Breast epithelium (tissue), 4 donors: ENCODE measurements around the gene DNAL4. TPM values are rescaled to one million over a fixed set of nuclear protein-coding genes. Genes with fewer than 3 reads are reported as not detected.
A peak's percentile ranks its signal among the peaks of the same experiment; 100 is the strongest.
"Not testable (repeated sequence)": the region's sequence is repeated elsewhere in the genome, so short reads cannot be mapped to it uniquely, and the experiment has no call there.

Experiments
- DNase-seq, 2 donors: peaks; one replicate each; pipeline ENCODE4 v3.0.0-alpha.2; 2019; ENCODE audit warnings: low spot score in 2 of 2
- H3K27ac ChIP-seq, 2 donors: fragments of 200-600 bp; sonication (generic) in 1 of 2; one replicate each; pipeline ENCODE4 v1.5.1; 2016 to 2019; ENCODE audit warnings: mild to moderate bottlenecking in 1 of 2
- H3K27me3 ChIP-seq, 2 donors: fragments of 200-600 bp; sonication (generic) in 1 of 2; one replicate each; pipeline versions ENCODE4 v1.5.1 to v1.6.0; 2017 to 2019; ENCODE audit warnings: control low read depth in 1 of 2, mild to moderate bottlenecking in 1 of 2
- H3K36me3 ChIP-seq: fragments of 200-600 bp; one replicate; pipeline ENCODE4 v1.5.1; 2019
- H3K4me1 ChIP-seq, 2 donors: fragments of 200-600 bp; sonication (generic); one replicate each; pipeline ENCODE4 v1.5.1; 2016 to 2019; ENCODE audit warnings: control low read depth in 1 of 2
- H3K4me3 ChIP-seq, 3 donors: fragments of 200-600 bp; sonication (generic); 1 replicate in 2 of 3; 2 replicates in 1 of 3; pipeline ENCODE4 v1.5.1; 2016 to 2019; ENCODE audit warnings: mild to moderate bottlenecking in 3 of 3, moderate library complexity in 2 of 3
- H3K9me3 ChIP-seq, 2 donors: fragments of 200-600 bp; sonication (generic) in 1 of 2; one replicate each; pipeline ENCODE4 v1.5.1; 2016 to 2019; ENCODE audit warnings: control low read depth in 1 of 2
- POLR2A ChIP-seq: fragments of 450-650 bp; IDR thresholded peaks from one replicate; pipeline ENCODE4 v1.6.1; 2016; ENCODE audit warnings: antibody characterized with exemption, mild to moderate bottlenecking, moderate library complexity
- POLR2AphosphoS5 ChIP-seq, 3 donors: sonication (generic); formaldehyde crosslinking; IDR thresholded peaks; one replicate each; pipeline ENCODE4 v1.6.1; 2017; ENCODE audit warnings: antibody characterized with exemption in 3 of 3
- intact Hi-C: fragments of 100-400 bp; cut with DNase I; formaldehyde crosslinking; loops from one replicate; pipeline ENCODE4 v1.15.1; 2023; ENCODE audit warnings: low total_unique reads
- total RNA-seq, 3 donors: library from RNA; depleted of rRNA; stranded (reverse); fragments of >200 nt; gene quantifications; one replicate each; pipeline ENCODE4 v1.1.0, GENCODE V29; 2016
- TF ChIP-seq, protein P1 (sequence below), 3 donors: fragments of 450-650 bp; IDR thresholded peaks; one replicate each; pipeline ENCODE4 v1.5.1; 2016 to 2017; ENCODE audit warnings: antibody characterized with exemption in 3 of 3, mild to moderate bottlenecking in 3 of 3, moderate library complexity in 3 of 3

DNAL4 gene
- total RNA-seq, 3 donors from 2014 or later = 17.8 to 31.2 (median 21.3) TPM

DNA sequence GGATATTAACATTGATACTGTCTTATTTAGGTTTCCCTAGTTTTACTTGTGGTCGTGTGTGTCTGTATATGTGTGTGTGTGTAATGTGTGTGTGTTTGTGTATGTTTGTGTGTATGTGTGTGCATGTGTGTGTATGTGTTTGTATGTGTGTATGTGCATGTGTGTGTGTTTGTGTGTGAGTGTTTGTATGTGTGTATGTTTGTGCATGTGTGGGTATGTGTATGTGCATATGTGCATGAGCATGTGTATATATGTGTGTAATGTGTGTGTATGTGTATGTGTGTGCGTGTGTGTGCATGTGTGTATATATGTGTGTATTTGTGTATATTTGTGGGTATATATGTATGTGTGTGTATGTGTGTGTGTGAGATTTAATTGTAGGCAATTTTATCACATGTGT lies 17.3 kb upstream of the DNAL4 start:
- intact Hi-C loops = no loop called here
- Histone ChIP-seq H3K9me3 (peaks cover 7 to 11% of the 10 kb centered on the region in 2 donors), H3K4me1 (no peaks in the 10 kb centered on the region), H3K36me3 (no peaks in the 10 kb centered on the region), H3K4me3 (no peak overlapping the region), H3K27ac (no peak overlapping the region), H3K27me3 (no peaks in the 10 kb centered on the region)
- DNase-seq = no peak
- TF ChIP-seq, protein P1, sequence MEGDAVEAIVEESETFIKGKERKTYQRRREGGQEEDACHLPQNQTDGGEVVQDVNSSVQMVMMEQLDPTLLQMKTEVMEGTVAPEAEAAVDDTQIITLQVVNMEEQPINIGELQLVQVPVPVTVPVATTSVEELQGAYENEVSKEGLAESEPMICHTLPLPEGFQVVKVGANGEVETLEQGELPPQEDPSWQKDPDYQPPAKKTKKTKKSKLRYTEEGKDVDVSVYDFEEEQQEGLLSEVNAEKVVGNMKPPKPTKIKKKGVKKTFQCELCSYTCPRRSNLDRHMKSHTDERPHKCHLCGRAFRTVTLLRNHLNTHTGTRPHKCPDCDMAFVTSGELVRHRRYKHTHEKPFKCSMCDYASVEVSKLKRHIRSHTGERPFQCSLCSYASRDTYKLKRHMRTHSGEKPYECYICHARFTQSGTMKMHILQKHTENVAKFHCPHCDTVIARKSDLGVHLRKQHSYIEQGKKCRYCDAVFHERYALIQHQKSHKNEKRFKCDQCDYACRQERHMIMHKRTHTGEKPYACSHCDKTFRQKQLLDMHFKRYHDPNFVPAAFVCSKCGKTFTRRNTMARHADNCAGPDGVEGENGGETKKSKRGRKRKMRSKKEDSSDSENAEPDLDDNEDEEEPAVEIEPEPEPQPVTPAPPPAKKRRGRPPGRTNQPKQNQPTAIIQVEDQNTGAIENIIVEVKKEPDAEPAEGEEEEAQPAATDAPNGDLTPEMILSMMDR (IDR thresholded peaks at IDR 0.05) = no peak
- TF ChIP-seq POLR2AphosphoS5 (IDR thresholded peaks at IDR 0.05) = no peak

DNA sequence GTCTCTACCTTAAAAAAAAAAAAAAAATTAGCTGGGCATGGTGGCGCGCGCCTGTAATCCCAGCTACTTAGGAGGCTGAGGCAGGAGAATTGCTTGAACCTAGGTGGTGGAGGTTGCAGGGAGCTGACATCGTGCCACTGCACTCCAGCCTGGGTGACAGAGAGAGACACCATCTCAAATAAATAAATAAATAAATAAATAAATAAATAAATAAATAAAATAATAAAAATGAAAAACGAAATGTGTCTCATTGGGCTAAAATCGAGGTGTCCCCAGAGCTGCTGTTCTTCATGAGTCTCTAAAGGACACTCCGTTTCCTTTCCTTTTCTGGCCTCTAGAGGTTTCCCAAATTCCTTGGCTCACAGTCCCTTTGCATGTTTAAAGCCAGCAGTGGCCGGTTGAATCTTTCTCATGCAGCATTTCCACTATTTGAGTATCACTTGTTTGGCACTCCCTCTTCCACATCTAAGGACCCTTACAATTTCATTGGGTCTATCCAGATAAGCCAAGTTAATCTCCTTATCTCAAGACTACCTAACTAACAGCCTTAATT lies 11.2 kb upstream of the DNAL4 start:
- H3K9me3 ChIP-seq, H3K27ac ChIP-seq, H3K4me3 ChIP-seq, DNase-seq, H3K4me1 ChIP-seq, H3K27me3 ChIP-seq, intact Hi-C loops, H3K36me3 ChIP-seq: not testable (repeated sequence)

DNA sequence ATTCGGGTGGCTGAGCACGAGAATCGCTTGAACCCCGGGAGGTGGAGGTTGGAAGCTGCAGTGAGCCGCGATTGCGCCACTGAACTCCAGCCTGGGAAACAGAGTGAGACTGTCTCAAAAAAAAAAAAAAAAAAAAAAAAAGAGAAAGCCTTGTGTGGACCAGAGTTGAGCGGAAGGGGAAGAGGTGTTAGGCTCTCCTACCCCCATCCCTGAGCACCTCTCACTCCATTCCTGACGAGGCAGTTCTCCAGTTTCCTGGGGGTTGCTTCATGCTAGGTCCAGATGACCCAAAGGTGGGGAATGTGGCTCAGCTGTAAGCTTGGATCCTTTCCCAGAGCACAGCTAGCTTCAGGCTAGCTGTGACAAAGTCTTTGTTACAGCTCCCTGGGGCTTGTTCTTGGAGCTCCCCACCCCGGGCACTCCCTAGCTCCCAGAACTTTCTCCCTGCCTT lies 8.8 kb upstream of the DNAL4 start:
- Histone ChIP-seq H3K9me3 (no peaks in the 10 kb centered on the region), H3K4me1 (no peaks in the 10 kb centered on the region), H3K27me3 (no peaks in the 10 kb centered on the region), H3K36me3 (no peaks in the 10 kb centered on the region), H3K4me3 (no peak overlapping the region), H3K27ac (peak overlapping the region in 1 of 2 donors; percentile 43)
- DNase-seq = peak; percentile 64 to 76
- peak; percentile 44 to 62 (median 59) for TF ChIP-seq POLR2AphosphoS5 (IDR thresholded peaks at IDR 0.05)
- TF ChIP-seq, protein P1 (IDR thresholded peaks at IDR 0.05) = no peak
- intact Hi-C loops = loop anchor here (2.0 kb wide), 1 partner anchor 50 kb away; no protein-coding TSS in a partner anchor

DNA sequence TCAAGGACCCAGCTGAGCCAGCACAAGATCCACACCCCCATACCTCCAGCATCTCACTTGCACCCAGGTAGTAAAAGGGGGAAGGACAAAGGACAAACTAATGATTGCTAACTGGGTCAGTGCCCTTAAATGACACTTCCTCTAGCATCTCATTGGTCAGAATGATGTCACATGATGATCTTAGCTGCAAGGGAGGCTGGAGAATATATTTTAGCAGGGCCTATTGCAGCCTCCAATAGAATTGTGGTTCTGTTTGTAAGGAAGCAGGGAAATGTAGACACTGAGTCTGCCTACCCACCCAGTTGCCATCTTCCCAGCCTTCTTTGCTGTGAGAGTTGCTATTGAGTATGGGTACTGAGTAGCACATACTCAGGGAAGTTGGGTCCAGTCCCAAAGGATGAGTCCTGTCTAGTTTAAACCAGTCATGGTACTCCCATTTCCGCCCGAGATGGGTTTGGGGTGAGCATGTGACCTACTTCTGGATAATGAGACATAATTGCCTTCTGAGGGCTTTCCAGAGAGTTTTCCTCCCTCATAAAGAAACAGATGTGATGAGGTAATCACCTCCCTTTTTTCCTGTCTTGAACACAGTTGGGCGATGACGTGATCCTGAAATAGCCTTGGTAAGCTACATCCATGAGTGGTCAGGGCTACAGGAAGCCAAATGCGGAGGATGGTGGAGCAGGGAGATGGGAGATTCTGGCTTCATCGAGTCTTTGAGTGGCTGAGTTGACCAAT lies 5.5 kb upstream of the DNAL4 start:
- no peaks in the 10 kb centered on the region for H3K4me1 ChIP-seq
- intact Hi-C loops = no loop called here
- H3K27ac ChIP-seq = no peak overlapping the region
- no peaks in the 10 kb centered on the region for H3K27me3 ChIP-seq
- no peak for TF ChIP-seq POLR2AphosphoS5 (IDR thresholded peaks at IDR 0.05)
- no peak for TF ChIP-seq POLR2A
- TF ChIP-seq, protein P1 (IDR thresholded peaks at IDR 0.05) = no peak
- no peaks in the 10 kb centered on the region for H3K9me3 ChIP-seq
- H3K4me3 ChIP-seq = no peak overlapping the region
- no peak for DNase-seq
- H3K36me3 ChIP-seq = no peaks in the 10 kb centered on the region

DNA sequence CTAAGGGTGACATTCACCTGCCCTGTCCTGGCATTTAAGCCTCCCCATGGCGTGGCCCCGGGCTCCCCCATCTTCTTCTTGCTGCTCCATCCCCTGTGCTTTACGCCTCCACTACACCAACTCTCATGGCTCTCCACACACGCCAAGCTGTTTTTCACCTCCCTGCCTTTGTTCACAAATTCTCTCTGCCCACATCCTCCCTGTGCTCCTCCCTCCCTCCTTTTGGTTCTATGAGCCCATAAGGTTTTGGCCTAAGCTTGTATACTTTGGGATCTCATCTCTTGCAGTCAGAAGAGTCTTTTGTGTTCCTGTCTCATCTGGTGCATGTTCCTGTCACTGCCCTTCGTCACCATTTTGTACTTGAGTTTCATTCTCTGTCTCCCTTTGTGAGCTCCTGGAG lies 4.6 kb upstream of the DNAL4 start:
- intact Hi-C loops = no loop called here
- TF ChIP-seq, protein P1 (IDR thresholded peaks at IDR 0.05) = no peak
- TF ChIP-seq POLR2A = no peak
- TF ChIP-seq POLR2AphosphoS5 (IDR thresholded peaks at IDR 0.05) = no peak
- no peaks in the 10 kb centered on the region for H3K9me3 ChIP-seq
- H3K4me3 ChIP-seq = no peak overlapping the region
- H3K36me3 ChIP-seq = no peaks in the 10 kb centered on the region
- no peak overlapping the region for H3K27ac ChIP-seq
- H3K27me3 ChIP-seq = no peaks in the 10 kb centered on the region
- DNase-seq = no peak
- H3K4me1 ChIP-seq = no peaks in the 10 kb centered on the region
